ENCODE data around the gene PFDN6.

PFDN6 gene

GRCh38 chr6:33313709-33314514, 24.5 kb downstream of the PFDN6 start, which contains the start of gene TAPBP:
Gene TAPBP, minus strand, starts transcription at chr6:33314078. Its CDS starts 37 bp downstream, at chr6:33314041.
- Mint-ChIP-seq H3K36me3 (peaks cover 52% of the 10 kb centered on the region), H3K27ac (peak within 1 kb of the TSS; percentile 99), H3K27me3 (no peaks in the 10 kb centered on the region), H3K4me1 (peaks cover 69% of the 10 kb centered on the region), H3K9me3 (no peaks in the 10 kb centered on the region), H3K4me3 (peak within 1 kb of the TSS; percentile 99)
- peak; percentile 91 for DNase-seq
- CTCF ChIA-PET = interaction anchor here (2.2 to 4.6 kb wide), 2 partner anchors 14 to 112 kb away, joined by 5 to 32 read pairs; partner anchors contain the start of gene RGL2

- peaks cover 73% of the 10 kb centered on the region for H3K4me1 Mint-ChIP-seq
- DNase-seq = peak; percentile 83
- H3K9me3 Mint-ChIP-seq = no peaks in the 10 kb centered on the region
- H3K27ac Mint-ChIP-seq = peak overlapping the region; percentile 99
- CTCF ChIA-PET = no interaction called here
- peaks cover 57% of the 10 kb centered on the region for H3K36me3 Mint-ChIP-seq
- H3K4me3 Mint-ChIP-seq = peak overlapping the region; percentile 99
- H3K27me3 Mint-ChIP-seq = no peaks in the 10 kb centered on the region
Observed at GRCh38 chr6:33314515-33314942, 25.1 kb downstream of the PFDN6 start.

- Mint-ChIP-seq H3K4me1 (peaks cover 76% of the 10 kb centered on the region), H3K36me3 (peaks cover 64% of the 10 kb centered on the region), H3K27ac (peak overlapping the region; percentile 99), H3K4me3 (peak overlapping the region; percentile 99), H3K9me3 (no peaks in the 10 kb centered on the region), H3K27me3 (no peaks in the 10 kb centered on the region)
- CTCF ChIA-PET = no interaction called here
- peak; percentile 40 for DNase-seq
Observed at GRCh38 chr6:33314943-33315792, 25.8 kb downstream of the PFDN6 start.

- Mint-ChIP-seq H3K9me3 (no peaks in the 10 kb centered on the region), H3K36me3 (peaks cover 69% of the 10 kb centered on the region)
- CTCF ChIA-PET = interaction anchor here (1.7 kb wide), 1 partner anchor 16 kb away, joined by 4 read pairs; no protein-coding TSS in a partner anchor
Observed at GRCh38 chr6:33315793-33316602, 26.6 kb downstream of the PFDN6 start.

GRCh38 chr6:33316603-33317418, 27.4 kb downstream of the PFDN6 start:
- Mint-ChIP-seq H3K4me1 (peaks cover 85% of the 10 kb centered on the region), H3K27ac (peak overlapping the region; percentile 68), H3K9me3 (no peaks in the 10 kb centered on the region), H3K27me3 (no peaks in the 10 kb centered on the region), H3K36me3 (peaks cover 72% of the 10 kb centered on the region), H3K4me3 (peak overlapping the region; percentile 99)
- CTCF ChIA-PET = interaction anchor here (0.8 to 2.3 kb wide), 4 partner anchors 15 to 74 kb away, joined by 3 to 18 read pairs (median 5); no protein-coding TSS in a partner anchor
- no peak for DNase-seq

More at GRCh38 chr6:33315793-33316602, 26.6 kb downstream of the PFDN6 start:
- H3K4me3 Mint-ChIP-seq = peak overlapping the region; percentile 99
- no peaks in the 10 kb centered on the region for H3K27me3 Mint-ChIP-seq
- peak overlapping the region; percentile 73 for H3K27ac Mint-ChIP-seq
- H3K4me1 Mint-ChIP-seq = peaks cover 80% of the 10 kb centered on the region
- no peak for DNase-seq

GRCh38 chr6:33317419-33317668, 27.9 kb downstream of the PFDN6 start:
- Mint-ChIP-seq H3K27ac (peak overlapping the region; percentile 68), H3K4me3 (peak overlapping the region; percentile 99), H3K27me3 (no peaks in the 10 kb centered on the region), H3K36me3 (peaks cover 72% of the 10 kb centered on the region), H3K4me1 (peaks cover 83% of the 10 kb centered on the region), H3K9me3 (no peaks in the 10 kb centered on the region)
- no peak for DNase-seq
- CTCF ChIA-PET = interaction anchor here (0.8 to 2.3 kb wide), 4 partner anchors 16 to 73 kb away, joined by 3 to 18 read pairs (median 5); no protein-coding TSS in a partner anchor

GRCh38 chr6:33317669-33318425, 28.4 kb downstream of the PFDN6 start, which contains the start of gene ZBTB22:
Gene ZBTB22, minus strand, starts transcription at chr6:33317744. Its CDS starts 828 bp downstream, at chr6:33316916.
- DNase-seq = peak; percentile 98
- H3K27me3 Mint-ChIP-seq = peaks cover 3% of the 10 kb centered on the region
- no peaks in the 10 kb centered on the region for H3K9me3 Mint-ChIP-seq
- CTCF ChIA-PET = interaction anchor here (0.8 to 2.3 kb wide), 4 partner anchors 16 to 73 kb away, joined by 3 to 18 read pairs (median 5); no protein-coding TSS in a partner anchor
- peaks cover 71% of the 10 kb centered on the region for H3K36me3 Mint-ChIP-seq
- H3K27ac Mint-ChIP-seq = peak within 1 kb of the TSS; percentile 96
- peaks cover 82% of the 10 kb centered on the region for H3K4me1 Mint-ChIP-seq
- H3K4me3 Mint-ChIP-seq = peak within 1 kb of the TSS; percentile 99

GRCh38 chr6:33318426-33319073, 29.1 kb downstream of the PFDN6 start:
- CTCF ChIA-PET = interaction anchor here (1.5 to 2.3 kb wide), 2 partner anchors 26 to 72 kb away, joined by 3 to 18 read pairs; no protein-coding TSS in a partner anchor
- peaks cover 84% of the 10 kb centered on the region for H3K4me1 Mint-ChIP-seq
- peak overlapping the region; percentile 99 for H3K4me3 Mint-ChIP-seq
- H3K27me3 Mint-ChIP-seq = peaks cover 4% of the 10 kb centered on the region
- no peak for DNase-seq
- peaks cover 64% of the 10 kb centered on the region for H3K36me3 Mint-ChIP-seq
- H3K27ac Mint-ChIP-seq = peak overlapping the region; percentile 96
- H3K9me3 Mint-ChIP-seq = no peaks in the 10 kb centered on the region

GRCh38 chr6:33319939-33320314, 30.5 kb downstream of the PFDN6 start:
- peaks cover 4% of the 10 kb centered on the region for H3K27me3 Mint-ChIP-seq
- no peaks in the 10 kb centered on the region for H3K9me3 Mint-ChIP-seq
- peaks cover 85% of the 10 kb centered on the region for H3K4me1 Mint-ChIP-seq
- DNase-seq = no peak
- peak overlapping the region; percentile 99 for H3K4me3 Mint-ChIP-seq
- H3K27ac Mint-ChIP-seq = peak overlapping the region; percentile 79
- H3K36me3 Mint-ChIP-seq = peaks cover 56% of the 10 kb centered on the region
- CTCF ChIA-PET = no interaction called here

GRCh38 chr6:33320315-33321181, 31.1 kb downstream of the PFDN6 start:
- H3K36me3 Mint-ChIP-seq = peaks cover 56% of the 10 kb centered on the region
- H3K4me3 Mint-ChIP-seq = peak overlapping the region; percentile 98
- no peaks in the 10 kb centered on the region for H3K9me3 Mint-ChIP-seq
- peaks cover 4% of the 10 kb centered on the region for H3K27me3 Mint-ChIP-seq
- peaks cover 79% of the 10 kb centered on the region for H3K4me1 Mint-ChIP-seq
- H3K27ac Mint-ChIP-seq = peak overlapping the region; percentile 81
- no peak for DNase-seq
- CTCF ChIA-PET = interaction anchor here (0.7 kb wide), 1 partner anchor 21 kb away, joined by 3 read pairs; no protein-coding TSS in a partner anchor

- H3K4me3 Mint-ChIP-seq = peak overlapping the region; percentile 98
- H3K36me3 Mint-ChIP-seq = peaks cover 54% of the 10 kb centered on the region
- CTCF ChIA-PET = no interaction called here
- peaks cover 4% of the 10 kb centered on the region for H3K27me3 Mint-ChIP-seq
- H3K27ac Mint-ChIP-seq = peak overlapping the region; percentile 81
- no peaks in the 10 kb centered on the region for H3K9me3 Mint-ChIP-seq
- peaks cover 72% of the 10 kb centered on the region for H3K4me1 Mint-ChIP-seq
- no peak for DNase-seq
Observed at GRCh38 chr6:33321227-33321626, 31.8 kb downstream of the PFDN6 start.

Data from activated naive CD4-positive, alpha-beta T cell treated with anti-CD3 and anti-CD28 coated beads, Interleukin-2, amount 10 ng/mL, durations not matched to agents 7 days and 5 days (primary cell).